Lower leg skin (tissue), 3 donors: Measurements from ENCODE around the gene POLA2.

ENCODE experiments used
- POLR2A ChIP-seq, 2 donors: fragments of 450-650 bp; IDR thresholded peaks; one replicate each; pipeline ENCODE4 v1.6.1; 2016 to 2017; ENCODE audit warnings: antibody characterized with exemption in 2 of 2, mild to moderate bottlenecking in 1 of 2, moderate library complexity in 1 of 2
- TF ChIP-seq, protein P1 (sequence below), 3 donors: fragments of 450-650 bp; IDR thresholded peaks; one replicate each; pipeline ENCODE4 v1.5.1; 2016; ENCODE audit warnings: antibody characterized with exemption in 3 of 3, mild to moderate bottlenecking in 3 of 3, moderate library complexity in 2 of 3

DNA sequence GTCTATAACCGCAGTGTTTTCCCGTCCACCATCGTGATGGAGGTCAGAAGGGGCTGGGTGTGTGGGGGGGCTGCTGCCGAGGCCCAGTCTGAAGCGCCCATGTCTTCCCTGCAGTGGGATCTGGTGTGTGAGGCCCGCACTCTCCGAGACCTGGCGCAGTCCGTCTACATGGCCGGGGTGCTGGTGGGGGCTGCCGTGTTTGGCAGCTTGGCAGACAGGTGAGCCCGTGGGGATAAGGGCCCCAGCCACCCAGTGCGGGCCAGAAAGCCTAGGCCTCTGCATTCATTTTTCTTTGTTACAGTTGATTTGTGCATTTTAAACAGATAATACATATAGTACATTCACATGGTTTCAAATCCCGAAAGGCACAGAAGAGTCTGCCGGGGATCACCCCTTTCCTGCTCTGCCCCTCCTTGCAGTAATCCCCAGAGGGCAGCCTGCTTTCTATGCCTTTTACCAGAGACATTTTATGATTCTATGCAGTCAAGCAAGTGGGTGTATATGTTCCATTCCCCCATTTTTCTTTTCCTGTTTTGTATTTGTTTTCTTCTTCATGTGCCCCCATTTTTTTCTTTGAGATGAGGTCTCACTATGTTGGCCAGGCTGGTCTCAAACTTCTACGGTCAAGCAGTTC is 47.4 kb upstream of the POLA2 start:
- TF ChIP-seq POLR2A (IDR thresholded peaks at IDR 0.05): no peak
- TF ChIP-seq, protein P1, sequence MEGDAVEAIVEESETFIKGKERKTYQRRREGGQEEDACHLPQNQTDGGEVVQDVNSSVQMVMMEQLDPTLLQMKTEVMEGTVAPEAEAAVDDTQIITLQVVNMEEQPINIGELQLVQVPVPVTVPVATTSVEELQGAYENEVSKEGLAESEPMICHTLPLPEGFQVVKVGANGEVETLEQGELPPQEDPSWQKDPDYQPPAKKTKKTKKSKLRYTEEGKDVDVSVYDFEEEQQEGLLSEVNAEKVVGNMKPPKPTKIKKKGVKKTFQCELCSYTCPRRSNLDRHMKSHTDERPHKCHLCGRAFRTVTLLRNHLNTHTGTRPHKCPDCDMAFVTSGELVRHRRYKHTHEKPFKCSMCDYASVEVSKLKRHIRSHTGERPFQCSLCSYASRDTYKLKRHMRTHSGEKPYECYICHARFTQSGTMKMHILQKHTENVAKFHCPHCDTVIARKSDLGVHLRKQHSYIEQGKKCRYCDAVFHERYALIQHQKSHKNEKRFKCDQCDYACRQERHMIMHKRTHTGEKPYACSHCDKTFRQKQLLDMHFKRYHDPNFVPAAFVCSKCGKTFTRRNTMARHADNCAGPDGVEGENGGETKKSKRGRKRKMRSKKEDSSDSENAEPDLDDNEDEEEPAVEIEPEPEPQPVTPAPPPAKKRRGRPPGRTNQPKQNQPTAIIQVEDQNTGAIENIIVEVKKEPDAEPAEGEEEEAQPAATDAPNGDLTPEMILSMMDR (IDR thresholded peaks at IDR 0.05): no peak
